Nucleus accumbens (tissue), 56 donors: Measurements from ENCODE around the gene SLC19A1.

Source experiments
- DNase-seq, 56 donors: peaks; one replicate each; lab custom pipeline; 2025; lab: John Stamatoyannopoulos, UW

The SLC19A1 gene

GRCh38 chr21:45523411-45524101, 18.7 kb downstream of the SLC19A1 start:
- no peak for DNase-seq

- DNase-seq: no peak
Observed at GRCh38 chr21:45522986-45523385, 19.3 kb downstream of the SLC19A1 start.

GRCh38 chr21:45522381-45522780, 19.9 kb downstream of the SLC19A1 start:
- no peak for DNase-seq

GRCh38 chr21:45521241-45521640, 21.0 kb downstream of the SLC19A1 start:
- no peak for DNase-seq

GRCh38 chr21:45519182-45519581, 23.1 kb downstream of the SLC19A1 start:
- no peak for DNase-seq

GRCh38 chr21:45518742-45519141, 23.5 kb downstream of the SLC19A1 start:
- no peak for DNase-seq

- no peak for DNase-seq
Observed at GRCh38 chr21:45517249-45518065, 24.8 kb downstream of the SLC19A1 start.

- no peak for DNase-seq
Observed at GRCh38 chr21:45516671-45517151, 25.5 kb downstream of the SLC19A1 start.

GRCh38 chr21:45516071-45516670, 26.1 kb downstream of the SLC19A1 start:
- no peak for DNase-seq

- DNase-seq: no peak
Observed at GRCh38 chr21:45515241-45516061, 26.8 kb downstream of the SLC19A1 start.

GRCh38 chr21:45514311-45515021, 27.8 kb downstream of the SLC19A1 start:
- no peak for DNase-seq

- DNase-seq: no peak
Observed at GRCh38 chr21:45513741-45514310, 28.4 kb downstream of the SLC19A1 start.

GRCh38 chr21:45513003-45513717, 29.1 kb downstream of the SLC19A1 start:
- no peak for DNase-seq

GRCh38 chr21:45512626-45513002, 29.6 kb downstream of the SLC19A1 start:
- DNase-seq: no peak

GRCh38 chr21:45511661-45512431, 30.4 kb downstream of the SLC19A1 start:
- no peak for DNase-seq

- DNase-seq: no peak
Observed at GRCh38 chr21:45511007-45511406, 31.2 kb downstream of the SLC19A1 start.

- no peak for DNase-seq
Observed at GRCh38 chr21:45510466-45510955, 31.7 kb downstream of the SLC19A1 start.
